Measurements from ENCODE around the gene SLC44A2. TPM values are rescaled to one million over a fixed set of nuclear protein-coding genes. Genes with fewer than 3 reads are reported as not detected.

Gene SLC44A2
- total RNA-seq, 1 experiment from 2014 or later, result 6.2 TPM

DNA sequence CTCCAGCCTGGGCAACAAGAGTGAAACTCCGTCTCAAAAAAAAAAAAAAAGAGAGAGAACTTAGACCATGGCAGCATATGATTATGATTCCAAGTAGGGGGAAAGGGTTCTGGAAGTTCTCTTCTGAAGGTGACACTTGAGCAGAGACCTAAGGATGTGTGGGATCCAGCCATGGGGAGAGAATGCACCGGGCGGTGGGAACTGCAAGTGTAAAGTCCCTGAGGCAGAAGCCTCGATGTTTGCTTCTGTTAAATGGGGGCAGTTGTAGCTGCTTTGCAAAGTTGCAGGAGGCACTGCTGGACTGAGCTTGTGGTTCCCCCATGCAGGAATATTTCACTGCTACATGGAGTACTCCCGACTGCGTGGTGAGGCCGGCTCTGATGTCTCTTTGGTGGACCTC is 9.1 kb downstream of the SLC44A2 start:
- ChIA-PET POLR2A (no interaction called here), CTCF (interaction anchor here (0.8 kb wide), 2 partner anchors 10 to 47 kb away, joined by 3 read pairs; no protein-coding TSS in a partner anchor)
- Mint-ChIP-seq H3K9me3 (ENCODE audit: unreplicated experiment) (no peaks in the 10 kb centered on the region), H3K4me3 (ENCODE audit: unreplicated experiment) (no peak overlapping the region), H3K27me3 (ENCODE audit: insufficient read depth, unreplicated experiment) (no peaks in the 10 kb centered on the region), H3K4me1 (ENCODE audit: insufficient read depth, unreplicated experiment) (no peaks in the 10 kb centered on the region), H3K36me3 (ENCODE audit: insufficient read depth, unreplicated experiment) (peaks cover 4% of the 10 kb centered on the region), H3K27ac (ENCODE audit: low read depth, unreplicated experiment) (no peak overlapping the region)
- TF ChIP-seq, protein P1, sequence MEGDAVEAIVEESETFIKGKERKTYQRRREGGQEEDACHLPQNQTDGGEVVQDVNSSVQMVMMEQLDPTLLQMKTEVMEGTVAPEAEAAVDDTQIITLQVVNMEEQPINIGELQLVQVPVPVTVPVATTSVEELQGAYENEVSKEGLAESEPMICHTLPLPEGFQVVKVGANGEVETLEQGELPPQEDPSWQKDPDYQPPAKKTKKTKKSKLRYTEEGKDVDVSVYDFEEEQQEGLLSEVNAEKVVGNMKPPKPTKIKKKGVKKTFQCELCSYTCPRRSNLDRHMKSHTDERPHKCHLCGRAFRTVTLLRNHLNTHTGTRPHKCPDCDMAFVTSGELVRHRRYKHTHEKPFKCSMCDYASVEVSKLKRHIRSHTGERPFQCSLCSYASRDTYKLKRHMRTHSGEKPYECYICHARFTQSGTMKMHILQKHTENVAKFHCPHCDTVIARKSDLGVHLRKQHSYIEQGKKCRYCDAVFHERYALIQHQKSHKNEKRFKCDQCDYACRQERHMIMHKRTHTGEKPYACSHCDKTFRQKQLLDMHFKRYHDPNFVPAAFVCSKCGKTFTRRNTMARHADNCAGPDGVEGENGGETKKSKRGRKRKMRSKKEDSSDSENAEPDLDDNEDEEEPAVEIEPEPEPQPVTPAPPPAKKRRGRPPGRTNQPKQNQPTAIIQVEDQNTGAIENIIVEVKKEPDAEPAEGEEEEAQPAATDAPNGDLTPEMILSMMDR (IDR thresholded peaks at IDR 0.05; ENCODE audit: unreplicated experiment), result no peak
- no TSS peak for BruUV-seq (replicated peaks)
- DNase-seq (ENCODE audit: unreplicated experiment), result no peak
- intact Hi-C loops (cut with micrococcal nuclease), result no loop called here

DNA sequence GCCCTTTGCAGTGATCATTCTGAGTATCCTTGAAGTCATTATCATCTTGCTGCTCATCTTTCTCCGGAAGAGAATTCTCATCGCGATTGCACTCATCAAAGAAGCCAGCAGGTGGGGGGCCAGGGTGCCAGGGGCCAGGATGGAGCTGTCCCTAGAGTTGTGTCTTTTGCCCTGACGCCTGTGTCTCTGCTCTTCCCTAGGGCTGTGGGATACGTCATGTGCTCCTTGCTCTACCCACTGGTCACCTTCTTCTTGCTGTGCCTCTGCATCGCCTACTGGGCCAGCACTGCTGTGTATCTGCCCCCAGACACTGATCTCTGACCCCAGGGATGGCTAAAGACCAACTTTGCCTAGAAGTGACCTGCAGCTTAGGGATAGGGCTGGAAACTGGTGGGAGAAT is 9.6 kb downstream of the SLC44A2 start:
- TF ChIP-seq, protein P1 (IDR thresholded peaks at IDR 0.05; ENCODE audit: unreplicated experiment), result no peak
- Mint-ChIP-seq H3K27me3 (ENCODE audit: insufficient read depth, unreplicated experiment) (no peaks in the 10 kb centered on the region), H3K4me1 (ENCODE audit: insufficient read depth, unreplicated experiment) (no peaks in the 10 kb centered on the region), H3K27ac (ENCODE audit: low read depth, unreplicated experiment) (no peak overlapping the region), H3K36me3 (ENCODE audit: insufficient read depth, unreplicated experiment) (peaks cover 5% of the 10 kb centered on the region), H3K9me3 (ENCODE audit: unreplicated experiment) (no peaks in the 10 kb centered on the region), H3K4me3 (ENCODE audit: unreplicated experiment) (no peak overlapping the region)
- DNase-seq (ENCODE audit: unreplicated experiment), result no peak
- intact Hi-C loops (cut with micrococcal nuclease), result no loop called here
- POLR2A ChIA-PET, result interaction anchor here (0.7 kb wide), 1 partner anchor 179 kb away, joined by 3 read pairs; no protein-coding TSS in a partner anchor
- no TSS peak for BruUV-seq (replicated peaks)
- CTCF ChIA-PET, result interaction anchor here (0.8 to 1.0 kb wide), 4 partner anchors 9 to 94 kb away, joined by 3 to 4 read pairs (median 4); no protein-coding TSS in a partner anchor

DNA sequence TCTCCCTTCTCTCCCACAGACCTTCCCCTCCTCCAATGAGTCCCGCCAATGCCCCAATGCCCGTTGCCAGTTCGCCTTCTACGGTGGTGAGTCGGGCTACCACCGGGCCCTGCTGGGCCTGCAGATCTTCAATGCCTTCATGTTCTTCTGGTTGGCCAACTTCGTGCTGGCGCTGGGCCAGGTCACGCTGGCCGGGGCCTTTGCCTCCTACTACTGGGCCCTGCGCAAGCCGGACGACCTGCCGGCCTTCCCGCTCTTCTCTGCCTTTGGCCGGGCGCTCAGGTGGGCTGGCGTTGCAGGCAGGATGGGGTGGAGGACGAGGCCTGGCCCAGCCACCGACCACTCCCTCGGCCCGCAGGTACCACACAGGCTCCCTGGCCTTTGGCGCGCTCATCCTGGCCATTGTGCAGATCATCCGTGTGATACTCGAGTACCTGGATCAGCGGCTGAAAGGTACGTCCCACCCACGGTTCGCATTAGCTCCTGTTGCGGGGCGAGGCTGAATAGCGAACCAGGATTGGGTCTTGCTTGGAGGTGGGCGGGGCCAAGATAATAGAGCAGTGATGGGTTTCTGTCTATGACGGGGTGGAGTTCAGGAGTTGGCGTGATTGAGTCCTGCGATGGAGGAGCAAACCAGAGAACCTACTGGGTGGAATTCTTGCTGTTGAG is 11.1 kb downstream of the SLC44A2 start:
- Mint-ChIP-seq H3K4me3 (ENCODE audit: unreplicated experiment) (no peak overlapping the region), H3K4me1 (ENCODE audit: insufficient read depth, unreplicated experiment) (no peaks in the 10 kb centered on the region), H3K27ac (ENCODE audit: low read depth, unreplicated experiment) (no peak overlapping the region), H3K9me3 (ENCODE audit: unreplicated experiment) (no peaks in the 10 kb centered on the region), H3K27me3 (ENCODE audit: insufficient read depth, unreplicated experiment) (no peaks in the 10 kb centered on the region), H3K36me3 (ENCODE audit: insufficient read depth, unreplicated experiment) (peaks cover 5% of the 10 kb centered on the region)
- DNase-seq (ENCODE audit: unreplicated experiment), result no peak
- POLR2A ChIA-PET, result no interaction called here
- TF ChIP-seq, protein P1 (IDR thresholded peaks at IDR 0.05; ENCODE audit: unreplicated experiment), result no peak
- CTCF ChIA-PET, result interaction anchor here (3.3 kb wide), 1 partner anchor 55 kb away, joined by 14 read pairs; no protein-coding TSS in a partner anchor
- intact Hi-C loops (cut with micrococcal nuclease), result no loop called here
- BruUV-seq (replicated peaks), result no TSS peak

DNA sequence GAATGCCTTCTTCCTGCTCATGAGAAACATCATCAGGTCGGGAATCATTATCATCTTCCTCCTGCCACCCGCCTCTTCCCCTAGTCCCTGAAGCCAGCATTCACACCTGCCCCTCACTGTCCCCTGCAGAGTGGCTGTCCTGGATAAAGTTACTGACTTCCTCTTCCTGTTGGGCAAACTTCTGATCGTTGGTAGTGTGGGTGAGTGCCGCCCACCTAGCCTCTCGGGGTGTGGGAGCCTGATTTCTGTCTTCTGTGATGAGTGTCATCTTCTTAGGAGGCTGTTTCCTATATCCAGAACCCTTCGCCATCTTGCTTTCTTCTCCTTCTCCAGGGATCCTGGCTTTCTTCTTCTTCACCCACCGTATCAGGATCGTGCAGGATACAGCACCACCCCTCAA is 12.5 kb downstream of the SLC44A2 start:
- H3K4me3 Mint-ChIP-seq (ENCODE audit: unreplicated experiment), result no peak overlapping the region
- H3K4me1 Mint-ChIP-seq (ENCODE audit: insufficient read depth, unreplicated experiment), result no peaks in the 10 kb centered on the region
- TF ChIP-seq, protein P1 (IDR thresholded peaks at IDR 0.05; ENCODE audit: unreplicated experiment), result no peak
- no peak for DNase-seq (ENCODE audit: unreplicated experiment)
- no peaks in the 10 kb centered on the region for H3K27me3 Mint-ChIP-seq (ENCODE audit: insufficient read depth, unreplicated experiment)
- POLR2A ChIA-PET, result no interaction called here
- intact Hi-C loops (cut with micrococcal nuclease), result no loop called here
- H3K9me3 Mint-ChIP-seq (ENCODE audit: unreplicated experiment), result no peaks in the 10 kb centered on the region
- H3K27ac Mint-ChIP-seq (ENCODE audit: low read depth, unreplicated experiment), result no peak overlapping the region
- BruUV-seq (replicated peaks), result no TSS peak
- H3K36me3 Mint-ChIP-seq (ENCODE audit: insufficient read depth, unreplicated experiment), result peaks cover 5% of the 10 kb centered on the region
- CTCF ChIA-PET, result interaction anchor here (0.6 to 3.3 kb wide), 2 partner anchors 57 to 471 kb away, joined by 3 to 14 read pairs; no protein-coding TSS in a partner anchor

Measured in MCF 10A (cell line).